ENCODE data around the gene MIPOL1.

MIPOL1 gene

DNA sequence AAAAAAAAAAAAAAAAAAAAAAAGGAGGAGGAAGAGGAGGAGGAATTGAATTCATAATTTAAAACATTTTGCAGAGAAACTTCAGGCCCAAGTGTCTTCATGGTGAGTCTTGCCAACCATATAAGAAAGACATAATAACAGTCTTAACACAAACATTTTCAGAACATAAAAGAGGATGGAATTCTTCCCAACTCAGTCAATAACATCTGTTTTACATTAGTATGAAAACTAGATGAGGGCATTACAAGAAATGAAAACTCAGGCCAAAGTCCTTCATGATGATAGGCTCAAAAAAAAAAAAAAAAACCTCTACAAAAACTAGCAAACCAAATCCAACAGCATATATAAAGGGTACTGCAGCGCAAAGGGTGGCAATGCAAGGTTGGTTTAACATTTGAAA lies 245.7 kb downstream of the MIPOL1 start:
- no CpG with 5 or more reads among the region's 1 CpG for WGBS, 2 donors (ENCODE audit: extremely low coverage in 2 of 2, insufficient read length in 2 of 2, insufficient replicate concordance in 1 of 2)
- Histone ChIP-seq H4K8ac (ENCODE audit: low read depth, low read length) (no peak overlapping the region), H3K27ac (replicated peaks; ENCODE audit: low read length) (no peak overlapping the region), H3K27me3 (ENCODE audit: control insufficient read depth in 3 of 3, insufficient read depth in 3 of 3, low read depth in 1 of 3, low read length in 3 of 3) (no peaks in the 10 kb centered on the region), H3K36me3 (replicated peaks in 1 of 2; ENCODE audit: control insufficient read depth in 2 of 2, insufficient read depth in 2 of 2, low read length in 2 of 2) (no peaks in the 10 kb centered on the region), H3K9me3 (replicated peaks in 1 of 2; ENCODE audit: control insufficient read depth in 2 of 2, insufficient read depth in 1 of 2, low read depth in 1 of 2, low read length in 2 of 2) (no peaks in the 10 kb centered on the region), H4K91ac (ENCODE audit: low read depth, low read length, poor library complexity) (no peak overlapping the region), H3K4me2 (ENCODE audit: insufficient read depth, low read length, poor library complexity, severe bottlenecking) (no peak overlapping the region), H3K79me1 (ENCODE audit: low read depth, low read length) (no peaks in the 10 kb centered on the region), H3K14ac (ENCODE audit: low read length) (no peak overlapping the region), H3K4ac (ENCODE audit: low read length) (no peak overlapping the region), H3K23ac (ENCODE audit: low read depth, low read length, poor library complexity) (no peak overlapping the region), H2AK5ac (ENCODE audit: low read depth, low read length) (no peak overlapping the region), H3K4me3 (ENCODE audit: low read length in 2 of 2) (no peak overlapping the region), H2BK5ac (ENCODE audit: low read length) (no peak overlapping the region), H2BK120ac (ENCODE audit: low read depth, low read length) (no peak overlapping the region), H3K4me1 (ENCODE audit: control insufficient read depth in 2 of 2, insufficient read depth in 1 of 2, low read depth in 1 of 2, low read length in 2 of 2) (no peaks in the 10 kb centered on the region), H2BK12ac (ENCODE audit: low read length) (no peak overlapping the region), H3K9ac (ENCODE audit: low read depth, low read length, poor library complexity) (no peak overlapping the region), H3K18ac (ENCODE audit: low read length) (no peak overlapping the region), H2BK15ac (ENCODE audit: low read length) (no peak overlapping the region), H2AFZ (ENCODE audit: low read length) (no peak overlapping the region)
- no peak for DNase-seq (ENCODE audit: low spot score)

DNA sequence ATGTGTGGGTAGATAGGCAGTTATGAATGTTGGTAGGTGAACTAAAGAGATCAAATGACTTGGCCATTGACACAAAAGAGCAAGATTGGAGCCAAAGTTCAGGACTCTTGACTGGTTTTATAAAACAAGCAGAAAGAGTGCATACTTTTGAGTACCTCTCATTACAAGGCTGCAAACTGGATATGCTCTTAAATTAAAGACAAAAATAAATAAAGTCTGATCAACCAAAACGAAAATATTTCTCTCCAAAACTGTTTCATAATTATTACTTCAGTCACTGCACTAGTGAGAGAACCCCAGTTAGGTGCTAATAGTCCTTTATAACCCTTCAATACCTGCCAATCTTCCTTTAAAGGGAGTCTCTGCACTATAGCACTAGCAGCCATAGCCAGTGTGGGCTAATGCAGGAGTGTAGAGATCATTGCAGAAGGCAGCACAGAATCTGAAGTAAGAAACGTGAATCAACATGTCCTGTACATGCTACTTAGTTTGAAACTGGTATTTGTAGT lies 250.2 kb downstream of the MIPOL1 start:
- no peak overlapping the region for H2AFZ ChIP-seq (ENCODE audit: low read length)
- no peak overlapping the region for H3K27ac ChIP-seq (replicated peaks; ENCODE audit: low read length)
- no peak overlapping the region for H2BK12ac ChIP-seq (ENCODE audit: low read length)
- no peaks in the 10 kb centered on the region for H3K27me3 ChIP-seq (ENCODE audit: control insufficient read depth in 3 of 3, insufficient read depth in 3 of 3, low read depth in 1 of 3, low read length in 3 of 3)
- H3K23ac ChIP-seq (ENCODE audit: low read depth, low read length, poor library complexity), result no peak overlapping the region
- H3K4me3 ChIP-seq (ENCODE audit: low read length in 2 of 2), result no peak overlapping the region
- no peak overlapping the region for H4K91ac ChIP-seq (ENCODE audit: low read depth, low read length, poor library complexity)
- no peak overlapping the region for H3K4ac ChIP-seq (ENCODE audit: low read length)
- no peak for DNase-seq (ENCODE audit: low spot score)
- no peaks in the 10 kb centered on the region for H3K79me1 ChIP-seq (ENCODE audit: low read depth, low read length)
- no peak overlapping the region for H3K9ac ChIP-seq (ENCODE audit: low read depth, low read length, poor library complexity)
- H4K8ac ChIP-seq (ENCODE audit: low read depth, low read length), result no peak overlapping the region
- H2BK5ac ChIP-seq (ENCODE audit: low read length), result no peak overlapping the region
- no peaks in the 10 kb centered on the region for H3K9me3 ChIP-seq (replicated peaks in 1 of 2; ENCODE audit: control insufficient read depth in 2 of 2, insufficient read depth in 1 of 2, low read depth in 1 of 2, low read length in 2 of 2)
- H2AK5ac ChIP-seq (ENCODE audit: low read depth, low read length), result no peak overlapping the region
- H3K4me1 ChIP-seq (ENCODE audit: control insufficient read depth in 2 of 2, insufficient read depth in 1 of 2, low read depth in 1 of 2, low read length in 2 of 2), result no peaks in the 10 kb centered on the region
- no CpG with 5 or more reads among the region's 2 CpGs for WGBS, 2 donors (ENCODE audit: extremely low coverage in 2 of 2, insufficient read length in 2 of 2, insufficient replicate concordance in 1 of 2)
- H3K14ac ChIP-seq (ENCODE audit: low read length), result no peak overlapping the region
- no peaks in the 10 kb centered on the region for H3K36me3 ChIP-seq (replicated peaks in 1 of 2; ENCODE audit: control insufficient read depth in 2 of 2, insufficient read depth in 2 of 2, low read length in 2 of 2)
- no peak overlapping the region for H3K4me2 ChIP-seq (ENCODE audit: insufficient read depth, low read length, poor library complexity, severe bottlenecking)
- no peak overlapping the region for H2BK15ac ChIP-seq (ENCODE audit: low read length)
- no peak overlapping the region for H3K18ac ChIP-seq (ENCODE audit: low read length)
- no peak overlapping the region for H2BK120ac ChIP-seq (ENCODE audit: low read depth, low read length)

DNA sequence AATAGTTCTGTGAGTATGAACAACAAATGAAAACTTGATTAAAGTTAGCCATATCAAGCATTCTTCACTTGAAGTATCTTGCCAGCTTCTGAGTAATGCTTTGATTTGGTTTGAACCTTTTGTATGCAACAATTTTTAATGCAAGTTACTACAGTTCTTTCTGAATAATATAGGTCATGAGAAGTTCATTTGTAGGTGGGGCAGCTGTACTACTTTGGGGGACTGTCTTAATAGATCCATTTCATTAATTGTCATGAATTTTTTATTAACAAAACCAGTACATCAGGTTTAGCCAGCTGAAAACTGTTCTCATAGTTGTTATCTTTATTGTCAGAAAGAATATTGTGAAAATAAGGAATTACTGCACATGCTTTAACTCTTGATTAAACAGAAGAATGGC lies 254.6 kb downstream of the MIPOL1 start:
- DNase-seq (ENCODE audit: low spot score), result no peak
- no peak overlapping the region for H2AK5ac ChIP-seq (ENCODE audit: low read depth, low read length)
- no peak overlapping the region for H2BK15ac ChIP-seq (ENCODE audit: low read length)
- H3K4ac ChIP-seq (ENCODE audit: low read length), result no peak overlapping the region
- no peak overlapping the region for H2AFZ ChIP-seq (ENCODE audit: low read length)
- H2BK120ac ChIP-seq (ENCODE audit: low read depth, low read length), result no peak overlapping the region
- H3K23ac ChIP-seq (ENCODE audit: low read depth, low read length, poor library complexity), result no peak overlapping the region
- no peak overlapping the region for H2BK12ac ChIP-seq (ENCODE audit: low read length)
- H3K4me2 ChIP-seq (ENCODE audit: insufficient read depth, low read length, poor library complexity, severe bottlenecking), result no peak overlapping the region
- no peak overlapping the region for H3K4me3 ChIP-seq (ENCODE audit: low read length in 2 of 2)
- no peak overlapping the region for H2BK5ac ChIP-seq (ENCODE audit: low read length)
- H4K91ac ChIP-seq (ENCODE audit: low read depth, low read length, poor library complexity), result no peak overlapping the region
- H3K9me3 ChIP-seq (replicated peaks in 1 of 2; ENCODE audit: control insufficient read depth in 2 of 2, insufficient read depth in 1 of 2, low read depth in 1 of 2, low read length in 2 of 2), result no peaks in the 10 kb centered on the region
- no peak overlapping the region for H3K14ac ChIP-seq (ENCODE audit: low read length)
- H3K36me3 ChIP-seq (replicated peaks in 1 of 2; ENCODE audit: control insufficient read depth in 2 of 2, insufficient read depth in 2 of 2, low read length in 2 of 2), result no peaks in the 10 kb centered on the region
- no peak overlapping the region for H3K9ac ChIP-seq (ENCODE audit: low read depth, low read length, poor library complexity)
- H3K79me1 ChIP-seq (ENCODE audit: low read depth, low read length), result no peaks in the 10 kb centered on the region
- no peak overlapping the region for H4K8ac ChIP-seq (ENCODE audit: low read depth, low read length)
- H3K4me1 ChIP-seq (ENCODE audit: control insufficient read depth in 2 of 2, insufficient read depth in 1 of 2, low read depth in 1 of 2, low read length in 2 of 2), result no peaks in the 10 kb centered on the region
- H3K18ac ChIP-seq (ENCODE audit: low read length), result no peak overlapping the region
- H3K27me3 ChIP-seq (ENCODE audit: control insufficient read depth in 3 of 3, insufficient read depth in 3 of 3, low read depth in 1 of 3, low read length in 3 of 3), result no peaks in the 10 kb centered on the region
- H3K27ac ChIP-seq (replicated peaks; ENCODE audit: low read length), result no peak overlapping the region

DNA sequence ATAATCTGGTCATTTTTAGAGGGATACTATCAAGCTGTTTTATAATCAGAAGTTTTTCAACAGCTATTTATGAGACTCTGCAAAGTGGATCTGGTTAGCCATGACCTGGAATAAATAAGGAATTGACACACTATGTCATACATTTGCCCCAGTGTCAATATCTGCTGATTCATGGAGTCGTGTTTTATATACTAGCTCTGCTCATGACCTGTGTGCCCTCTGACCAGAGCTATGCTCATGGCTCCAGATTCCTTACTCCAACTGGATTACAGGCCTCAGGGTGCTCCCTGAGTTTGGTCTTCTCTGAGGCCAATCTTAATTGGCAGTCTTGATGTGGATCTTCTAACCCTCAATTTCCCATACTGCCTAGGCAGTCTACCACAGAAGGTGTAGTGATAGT lies 256.2 kb downstream of the MIPOL1 start:
- H3K4me1 ChIP-seq (ENCODE audit: control insufficient read depth in 2 of 2, insufficient read depth in 1 of 2, low read depth in 1 of 2, low read length in 2 of 2), result no peaks in the 10 kb centered on the region
- H3K4me3 ChIP-seq (ENCODE audit: low read length in 2 of 2), result no peak overlapping the region
- H3K9ac ChIP-seq (ENCODE audit: low read depth, low read length, poor library complexity), result no peak overlapping the region
- H3K14ac ChIP-seq (ENCODE audit: low read length), result no peak overlapping the region
- H3K23ac ChIP-seq (ENCODE audit: low read depth, low read length, poor library complexity), result no peak overlapping the region
- H2AFZ ChIP-seq (ENCODE audit: low read length), result no peak overlapping the region
- H2BK5ac ChIP-seq (ENCODE audit: low read length), result no peak overlapping the region
- no peak overlapping the region for H2AK5ac ChIP-seq (ENCODE audit: low read depth, low read length)
- H4K8ac ChIP-seq (ENCODE audit: low read depth, low read length), result no peak overlapping the region
- no peak for DNase-seq (ENCODE audit: low spot score)
- H3K27me3 ChIP-seq (ENCODE audit: control insufficient read depth in 3 of 3, insufficient read depth in 3 of 3, low read depth in 1 of 3, low read length in 3 of 3), result no peaks in the 10 kb centered on the region
- WGBS, 2 donors (ENCODE audit: extremely low coverage in 2 of 2, insufficient read length in 2 of 2, insufficient replicate concordance in 1 of 2), result no CpG with 5 or more reads among the region's 1 CpG
- no peak overlapping the region for H2BK120ac ChIP-seq (ENCODE audit: low read depth, low read length)
- H3K36me3 ChIP-seq (replicated peaks in 1 of 2; ENCODE audit: control insufficient read depth in 2 of 2, insufficient read depth in 2 of 2, low read length in 2 of 2), result no peaks in the 10 kb centered on the region
- no peak overlapping the region for H2BK15ac ChIP-seq (ENCODE audit: low read length)
- H3K4ac ChIP-seq (ENCODE audit: low read length), result no peak overlapping the region
- no peak overlapping the region for H4K91ac ChIP-seq (ENCODE audit: low read depth, low read length, poor library complexity)
- no peaks in the 10 kb centered on the region for H3K9me3 ChIP-seq (replicated peaks in 1 of 2; ENCODE audit: control insufficient read depth in 2 of 2, insufficient read depth in 1 of 2, low read depth in 1 of 2, low read length in 2 of 2)
- no peak overlapping the region for H3K27ac ChIP-seq (replicated peaks; ENCODE audit: low read length)
- no peak overlapping the region for H2BK12ac ChIP-seq (ENCODE audit: low read length)
- no peaks in the 10 kb centered on the region for H3K79me1 ChIP-seq (ENCODE audit: low read depth, low read length)
- no peak overlapping the region for H3K4me2 ChIP-seq (ENCODE audit: insufficient read depth, low read length, poor library complexity, severe bottlenecking)
- H3K18ac ChIP-seq (ENCODE audit: low read length), result no peak overlapping the region
